A673 (cell line): ENCODE results near the gene COA1. TPM values are rescaled to one million over a fixed set of nuclear protein-coding genes. Genes with fewer than 3 reads are reported as not detected.

Source experiments
- BruUV-seq: library from RNA; stranded (reverse); fragments of 400-500 nt; replicated peaks from 2 replicates; lab custom pipeline; 2021; lab: Mats Ljungman, UMichigan
- CTCF ChIA-PET: fragments of 300-600 bp; sonication (Branson Sonifier 250); formaldehyde crosslinking; loops from one replicate; lab custom pipeline; 2022; ENCODE audit warnings: antibody characterized with exemption; lab: Charles Lee
- POLR2A ChIA-PET: fragments of 300-600 bp; sonication (Branson Sonifier 250); formaldehyde crosslinking; loops from one replicate; lab custom pipeline; 2022; ENCODE audit warnings: antibody characterized with exemption; ENCODE audit not compliant: low non-redundant PET; lab: Charles Lee
- DNase-seq: peaks from one replicate; pipeline ENCODE4 v3.0.0-alpha.2; 2015; ENCODE audit warnings: low spot score
- H3K27ac ChIP-seq: fragments of 200-600 bp; sonication (generic); 2 replicates; pipeline ENCODE4 v1.5.1; 2016; ENCODE audit warnings: mixed run types, low read depth, mild to moderate bottlenecking, mixed read lengths, antibody characterized with exemption, low read length; ENCODE audit not compliant: poor library complexity, severe bottlenecking
- H3K27me3 ChIP-seq: fragments of 200-600 bp; sonication (generic); replicated peaks from 2 replicates; pipeline ENCODE4 v1.6.1; 2017; ENCODE audit warnings: mixed run types, low read depth, mild to moderate bottlenecking, mixed read lengths, antibody characterized with exemption, low read length; ENCODE audit not compliant: insufficient read depth, poor library complexity
- H3K36me3 ChIP-seq: fragments of 200-600 bp; sonication (generic); 2 replicates; pipeline ENCODE4 v1.6.1; 2016; ENCODE audit warnings: mixed run types, mild to moderate bottlenecking, mixed read lengths, antibody characterized with exemption, low read length; ENCODE audit not compliant: insufficient read depth, poor library complexity, severe bottlenecking
- H3K4me1 ChIP-seq: fragments of 200-600 bp; sonication (generic); 2 replicates; pipeline ENCODE4 v1.6.1; 2017; ENCODE audit warnings: mixed run types, mild to moderate bottlenecking, mixed read lengths, antibody characterized with exemption, low read length; ENCODE audit not compliant: insufficient read depth, poor library complexity, severe bottlenecking
- H3K4me3 ChIP-seq: fragments of 200-600 bp; sonication (generic); 2 replicates; pipeline ENCODE4 v1.5.1; 2016; ENCODE audit warnings: low read depth, mixed run types, mild to moderate bottlenecking, mixed read lengths, low read length; ENCODE audit not compliant: poor library complexity, severe bottlenecking
- H3K9me3 ChIP-seq: fragments of 200-600 bp; sonication (generic); 2 replicates; pipeline ENCODE4 v1.6.1; 2016; ENCODE audit warnings: mixed run types, low read depth, mild to moderate bottlenecking, mixed read lengths, antibody characterized with exemption, low read length; ENCODE audit not compliant: poor library complexity, severe bottlenecking
- EZH2 ChIP-seq: fragments of 200-600 bp; sonication (generic); IDR thresholded peaks from 2 replicates; pipeline ENCODE4 v1.6.1; 2017; ENCODE audit warnings: borderline replicate concordance, low read depth, mild to moderate bottlenecking, mixed read lengths, antibody characterized with exemption, low read length; ENCODE audit not compliant: poor library complexity, severe bottlenecking
- intact Hi-C: fragments of 100-400 bp; cut with micrococcal nuclease; formaldehyde crosslinking; loops from one replicate; pipeline ENCODE4 v1.10.0; 2022; ENCODE audit not compliant: unreplicated experiment
- total RNA-seq: library from RNA; stranded (reverse); gene quantifications from 2 replicates; pipeline ENCODE4 v1.2.3, GENCODE V29; 2021
- TF ChIP-seq, protein P1 (sequence below): fragments of 300-800, 200-600 bp; sonication (generic); conservative IDR thresholded peaks from 2 replicates; pipeline ENCODE4 v1.5.1; 2017; ENCODE audit warnings: low read depth, mild to moderate bottlenecking, antibody characterized with exemption, low read length, moderate library complexity, mixed read lengths

The COA1 gene
- total RNA-seq, 1 experiment from 2014 or later = 105 TPM

DNA sequence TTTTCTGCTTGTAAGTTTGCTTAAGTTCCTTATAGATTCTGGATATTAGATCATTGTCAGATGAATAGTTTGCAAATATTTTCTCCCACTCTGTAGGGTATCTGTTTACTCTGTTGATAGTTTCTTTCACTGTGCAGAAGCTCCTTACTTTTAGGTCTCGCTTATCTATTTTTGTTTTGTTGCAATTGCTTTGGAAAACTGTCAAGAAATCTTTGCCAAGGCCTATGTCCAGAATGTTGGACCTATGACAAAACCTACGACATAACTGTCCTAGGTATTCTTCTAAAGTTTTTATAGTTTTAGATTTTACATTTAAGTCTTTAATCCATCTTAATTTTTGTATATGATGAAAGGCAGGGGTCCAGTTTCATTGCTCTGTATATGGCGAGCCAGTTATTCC, 27.4 kb downstream of the COA1 start:
- TF ChIP-seq EZH2 = no peak
- TF ChIP-seq, protein P1, sequence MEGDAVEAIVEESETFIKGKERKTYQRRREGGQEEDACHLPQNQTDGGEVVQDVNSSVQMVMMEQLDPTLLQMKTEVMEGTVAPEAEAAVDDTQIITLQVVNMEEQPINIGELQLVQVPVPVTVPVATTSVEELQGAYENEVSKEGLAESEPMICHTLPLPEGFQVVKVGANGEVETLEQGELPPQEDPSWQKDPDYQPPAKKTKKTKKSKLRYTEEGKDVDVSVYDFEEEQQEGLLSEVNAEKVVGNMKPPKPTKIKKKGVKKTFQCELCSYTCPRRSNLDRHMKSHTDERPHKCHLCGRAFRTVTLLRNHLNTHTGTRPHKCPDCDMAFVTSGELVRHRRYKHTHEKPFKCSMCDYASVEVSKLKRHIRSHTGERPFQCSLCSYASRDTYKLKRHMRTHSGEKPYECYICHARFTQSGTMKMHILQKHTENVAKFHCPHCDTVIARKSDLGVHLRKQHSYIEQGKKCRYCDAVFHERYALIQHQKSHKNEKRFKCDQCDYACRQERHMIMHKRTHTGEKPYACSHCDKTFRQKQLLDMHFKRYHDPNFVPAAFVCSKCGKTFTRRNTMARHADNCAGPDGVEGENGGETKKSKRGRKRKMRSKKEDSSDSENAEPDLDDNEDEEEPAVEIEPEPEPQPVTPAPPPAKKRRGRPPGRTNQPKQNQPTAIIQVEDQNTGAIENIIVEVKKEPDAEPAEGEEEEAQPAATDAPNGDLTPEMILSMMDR = no peak
- Histone ChIP-seq H3K9me3 (peaks cover under 1% of the 10 kb centered on the region), H3K27ac (no peak overlapping the region), H3K36me3 (no peaks in the 10 kb centered on the region), H3K27me3 (no peaks in the 10 kb centered on the region), H3K4me3 (no peak overlapping the region), H3K4me1 (peaks cover 25% of the 10 kb centered on the region)
- ChIA-PET POLR2A (no interaction called here), CTCF (interaction anchor here (5.7 kb wide), 1 partner anchor 119 kb away, joined by 141 read pairs; the partner anchor contains the start of gene STK17A)
- DNase-seq = no peak
- no TSS peak for BruUV-seq
- intact Hi-C loops = loop anchor here (2.0 to 5.0 kb wide), 2 partner anchors 245 to 760 kb away; no protein-coding TSS in a partner anchor

DNA sequence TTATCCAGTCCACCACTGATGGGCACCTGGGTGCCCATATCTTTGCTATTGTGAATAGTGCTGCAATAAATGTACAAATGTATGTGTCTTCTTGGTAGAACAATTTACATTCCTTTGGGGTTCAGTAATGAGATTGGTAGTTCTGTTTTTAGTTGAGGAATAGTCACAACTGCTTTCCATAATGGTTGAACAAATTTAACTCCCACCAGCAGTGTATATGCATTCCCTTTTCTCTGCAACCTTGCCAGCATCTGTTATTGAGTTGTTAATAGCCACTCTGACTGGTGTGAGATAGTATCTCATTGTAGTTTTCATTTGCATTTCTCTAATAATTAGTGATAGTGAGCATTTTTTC, 27.8 kb downstream of the COA1 start:
- POLR2A ChIA-PET = no interaction called here
- Histone ChIP-seq H3K27me3 (no peaks in the 10 kb centered on the region), H3K4me3 (no peak overlapping the region), H3K36me3 (no peaks in the 10 kb centered on the region), H3K4me1 (peaks cover 25% of the 10 kb centered on the region), H3K27ac (no peak overlapping the region), H3K9me3 (no peaks in the 10 kb centered on the region)
- intact Hi-C loops = loop anchor here (2.0 to 5.0 kb wide), 2 partner anchors 245 to 759 kb away; no protein-coding TSS in a partner anchor
- DNase-seq = no peak
- CTCF ChIA-PET = interaction anchor here (1.3 to 5.7 kb wide), 2 partner anchors 119 to 120 kb away, joined by 4 to 141 read pairs; partner anchors contain the start of gene STK17A
- TF ChIP-seq, protein P1 = no peak
- no peak for TF ChIP-seq EZH2
- BruUV-seq = no TSS peak

DNA sequence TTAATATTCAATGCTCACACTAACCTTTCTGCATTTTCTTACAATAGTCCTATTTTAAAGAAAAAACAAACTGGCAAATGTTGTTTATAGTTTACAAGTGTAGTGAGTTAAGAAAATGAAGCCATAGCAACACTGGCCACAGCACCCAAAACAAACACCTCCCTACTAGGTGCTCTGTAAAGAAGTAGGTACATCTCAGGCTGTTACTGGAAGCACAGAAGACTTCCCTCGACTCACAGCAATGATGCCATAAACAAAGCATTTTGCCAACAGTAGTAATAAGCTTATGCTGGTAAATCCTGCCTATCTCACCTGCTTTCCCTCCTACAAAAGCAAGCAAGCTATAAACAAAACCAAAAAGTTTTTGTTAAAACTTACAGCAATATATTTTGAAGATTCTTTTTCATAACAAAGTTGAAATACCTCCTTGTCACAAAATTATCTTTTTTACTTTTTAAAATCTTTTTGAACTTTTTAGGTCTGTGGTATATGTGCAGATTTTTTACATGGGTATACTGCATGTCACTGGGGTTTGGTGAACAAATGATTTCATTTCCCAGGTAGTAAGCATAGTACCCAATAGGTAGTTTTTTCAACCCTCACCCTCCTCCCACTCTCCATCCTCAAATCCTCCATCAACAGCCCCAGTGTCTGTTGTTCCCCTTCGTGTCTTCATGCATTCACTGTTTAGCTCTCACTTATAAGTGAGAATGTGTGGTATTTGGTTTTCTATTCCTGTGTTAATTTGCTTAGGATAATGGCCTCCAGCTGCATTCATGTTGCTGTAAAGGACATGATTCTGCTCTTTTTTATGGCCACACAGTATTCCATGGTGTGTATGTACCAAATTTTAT, 28.4 kb downstream of the COA1 start:
- DNase-seq = no peak
- no peak overlapping the region for H3K27ac ChIP-seq
- intact Hi-C loops = loop anchor here (1.0 to 5.0 kb wide), 3 partner anchors 119 to 759 kb away; no protein-coding TSS in a partner anchor
- no peaks in the 10 kb centered on the region for H3K27me3 ChIP-seq
- H3K4me1 ChIP-seq = peaks cover 25% of the 10 kb centered on the region
- no peak overlapping the region for H3K4me3 ChIP-seq
- ChIA-PET POLR2A (no interaction called here), CTCF (interaction anchor here (1.2 to 5.7 kb wide), 5 partner anchors 29 to 760 kb away, joined by 3 to 141 read pairs (median 4); partner anchors contain the start of gene STK17A)
- no TSS peak for BruUV-seq
- no peaks in the 10 kb centered on the region for H3K36me3 ChIP-seq
- no peaks in the 10 kb centered on the region for H3K9me3 ChIP-seq
- no peak for TF ChIP-seq EZH2
- TF ChIP-seq, protein P1 = no peak
